EH (cell line): ENCODE results near the gene DLX5.
A peak's percentile ranks its signal among the peaks of the same experiment; 100 is the strongest.

Source experiments
- DNase-seq: peaks from one replicate; pipeline ENCODE4 v3.0.0-alpha.2; 2015; ENCODE audit warnings: low read depth

The DLX5 gene

DNA sequence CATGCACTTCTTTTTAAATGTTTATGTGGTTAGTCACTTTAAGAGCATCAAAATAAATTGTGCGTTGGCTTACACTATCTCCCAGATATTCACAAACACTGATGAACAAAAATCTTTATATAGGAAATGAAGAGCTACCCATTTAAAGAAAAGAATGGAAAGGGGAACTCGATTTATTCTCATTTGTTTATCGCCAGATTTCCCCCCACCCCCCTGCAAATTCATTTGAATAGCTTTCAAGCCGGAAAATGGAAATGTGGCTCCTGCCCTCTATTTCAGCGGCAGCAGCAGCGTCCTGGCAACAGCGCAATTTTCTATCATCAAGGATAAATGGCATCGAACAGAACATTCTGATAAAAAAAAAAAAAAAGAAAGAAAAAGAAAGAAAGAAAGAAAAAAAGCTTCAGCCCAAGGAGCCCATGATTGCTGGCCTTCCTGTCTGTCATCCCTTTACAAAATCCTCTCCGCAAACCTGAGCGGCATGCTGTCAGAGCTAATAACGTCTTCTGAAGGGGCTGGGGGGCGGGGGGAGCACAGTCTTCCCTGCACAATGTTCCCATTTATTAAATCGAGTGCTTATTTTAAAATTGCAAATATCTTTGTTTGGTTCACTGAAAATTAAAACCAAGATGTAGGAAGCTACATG, 33.0 kb downstream of the DLX5 start:
- no peak for DNase-seq

DNA sequence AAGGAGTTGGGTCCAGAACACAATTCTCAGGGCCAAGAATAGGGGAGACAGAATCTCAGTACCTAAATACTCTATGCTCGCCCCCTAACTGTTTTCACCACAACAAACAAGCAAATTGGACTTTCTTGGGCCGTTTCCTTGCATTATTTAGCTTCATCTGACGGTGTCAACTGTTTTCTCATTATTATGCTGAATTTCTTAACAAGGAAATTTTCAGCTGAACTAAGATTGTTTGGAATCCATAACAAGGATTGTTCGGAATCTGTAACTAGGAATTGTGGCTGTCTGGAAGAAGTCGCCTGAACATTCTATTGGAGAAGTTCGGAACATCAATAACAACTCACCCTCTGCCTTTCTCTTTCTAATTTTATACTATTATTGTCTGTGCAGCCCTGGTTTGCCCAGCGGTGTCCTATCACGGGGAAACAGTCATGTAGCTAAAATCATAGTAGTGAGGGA, 34.7 kb downstream of the DLX5 start:
- DNase-seq = no peak

DNA sequence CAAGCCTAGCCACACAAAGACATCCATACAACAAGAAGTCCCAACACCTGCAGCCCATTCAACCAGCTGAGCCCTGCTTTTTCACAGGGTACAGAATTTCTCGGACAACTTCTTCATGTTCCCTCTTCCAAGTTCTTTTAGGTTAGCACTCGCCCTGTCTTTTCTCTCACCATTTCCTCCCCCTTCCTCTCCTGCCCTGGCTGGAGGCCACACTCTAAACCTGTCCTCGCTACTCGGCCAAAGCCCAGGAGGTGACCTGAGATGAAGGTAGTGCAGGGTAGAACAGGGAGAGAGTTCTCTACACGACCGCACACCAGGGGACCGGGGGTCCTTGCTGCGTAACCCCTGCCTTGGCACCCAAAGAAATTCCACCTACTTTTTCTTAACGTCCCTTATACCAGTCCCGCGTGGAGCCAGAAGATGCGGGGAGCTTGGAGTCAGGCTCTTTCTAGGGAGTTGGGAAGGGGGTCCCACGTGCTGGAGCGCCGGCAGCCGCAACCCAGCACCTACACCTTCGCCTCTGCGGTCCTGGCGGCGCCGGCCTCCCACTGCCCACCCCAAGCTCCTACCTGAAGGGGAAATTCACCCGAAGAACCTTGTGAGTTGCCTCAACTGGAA, 35.3 kb downstream of the DLX5 start:
- DNase-seq = no peak

DNA sequence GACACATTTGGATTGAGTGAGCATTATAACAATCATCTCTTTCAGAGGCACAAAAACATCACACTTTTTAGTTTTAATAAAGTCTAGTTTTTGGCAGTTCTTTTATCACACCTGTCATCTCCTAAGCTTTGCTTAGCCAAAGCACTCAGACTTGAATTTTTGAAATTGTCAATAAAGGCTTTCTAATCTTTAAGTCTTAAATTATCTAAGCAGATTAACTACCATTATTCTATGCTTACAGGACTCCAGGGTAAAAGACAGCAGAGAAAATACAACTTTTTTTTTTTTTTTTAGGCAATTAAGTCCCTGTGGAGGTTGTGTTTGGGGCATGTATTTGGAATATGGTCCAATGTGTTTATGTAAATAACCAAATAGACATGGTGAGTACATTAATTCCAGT, 36.9 kb downstream of the DLX5 start:
- no peak for DNase-seq

DNA sequence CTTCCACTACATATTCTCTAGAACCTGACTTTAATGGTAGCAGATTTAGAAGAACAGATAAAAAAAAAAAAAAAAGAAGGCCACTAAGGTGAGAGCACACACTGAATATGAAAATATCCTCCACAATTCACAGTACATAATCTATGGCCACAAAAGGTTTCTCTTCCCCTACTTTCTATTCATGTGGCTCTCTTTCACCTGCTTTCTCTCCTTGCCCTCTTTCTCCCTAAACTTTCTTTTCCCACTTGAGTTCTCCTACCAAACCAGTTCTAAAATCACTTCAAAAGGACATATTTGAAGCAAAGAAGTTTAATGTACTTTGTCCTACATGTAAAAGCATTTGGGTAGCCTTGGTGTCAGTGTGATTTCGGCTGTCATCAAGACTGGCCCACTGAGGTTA, 37.7 kb downstream of the DLX5 start:
- DNase-seq = no peak

DNA sequence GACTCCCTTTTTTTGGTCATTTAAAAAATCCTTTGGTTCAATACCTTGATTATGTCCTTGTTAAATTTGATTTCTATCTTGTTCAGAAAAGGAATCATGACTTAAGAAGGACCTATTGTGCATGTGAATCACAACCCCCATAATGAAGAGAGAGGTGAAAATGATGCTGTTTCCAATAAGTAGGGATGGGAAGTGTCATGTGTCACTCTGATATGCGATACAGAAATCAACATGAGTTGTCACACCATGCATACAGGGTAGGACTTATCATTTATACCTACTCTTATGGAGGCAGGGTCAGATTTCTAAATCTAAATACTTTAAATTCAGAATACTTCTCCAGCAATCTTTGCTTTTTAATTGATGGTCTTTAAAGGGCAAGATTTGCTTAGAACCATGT, 38.6 kb downstream of the DLX5 start:
- DNase-seq = no peak

DNA sequence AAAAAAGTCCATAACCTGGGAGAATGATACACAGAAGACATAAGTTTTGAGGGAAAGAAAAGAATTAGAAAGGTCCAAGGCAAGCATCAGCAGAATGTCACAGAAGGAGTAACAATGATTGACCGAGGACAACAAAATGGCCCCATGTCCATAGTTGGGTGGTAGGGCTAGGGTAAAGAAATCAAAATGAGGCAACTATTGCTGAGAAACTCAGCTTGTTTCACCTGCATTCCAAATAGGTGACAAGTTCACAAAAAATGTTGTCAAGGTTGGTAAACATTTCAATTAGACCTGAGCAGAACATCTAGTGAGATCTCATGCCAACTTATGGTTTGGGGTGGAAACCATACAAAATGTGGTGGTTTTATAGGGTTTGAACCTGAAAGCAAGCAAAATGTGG, 42.0 kb downstream of the DLX5 start:
- DNase-seq = no peak

DNA sequence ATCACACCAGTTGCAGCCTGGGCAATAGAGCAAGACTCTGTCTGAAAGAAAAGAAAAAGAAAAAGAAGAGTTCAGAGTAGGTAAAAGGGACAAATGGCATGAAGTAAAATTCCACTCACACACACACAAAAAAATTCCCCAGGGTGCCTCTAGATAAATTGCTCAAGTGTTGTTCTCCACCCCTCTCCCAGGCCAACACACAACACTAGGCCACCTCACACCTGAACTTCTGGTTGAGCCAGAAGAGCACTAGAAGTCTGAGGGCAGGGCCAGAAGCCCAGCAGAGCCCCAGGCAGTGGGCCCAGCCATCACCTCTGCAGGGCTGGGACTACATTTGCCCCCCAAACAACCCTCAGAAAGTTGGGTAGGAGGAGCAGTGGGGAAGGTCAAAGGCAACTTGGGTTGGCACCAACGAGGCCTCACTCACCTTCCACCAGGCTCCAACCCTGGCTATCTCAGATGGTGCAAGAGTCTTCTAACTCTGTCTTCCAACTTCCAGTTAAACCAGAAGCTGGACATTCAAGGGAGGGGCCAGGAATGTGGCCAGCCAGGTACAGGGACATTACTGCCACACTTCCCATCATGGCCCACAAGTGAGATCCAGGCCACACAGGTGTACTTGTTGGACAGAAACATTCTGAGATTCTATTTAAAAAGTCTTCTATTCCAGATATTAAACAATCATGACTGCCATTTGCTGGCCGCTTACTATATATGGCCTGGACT, 44.9 kb downstream of the DLX5 start:
- no peak for DNase-seq

DNA sequence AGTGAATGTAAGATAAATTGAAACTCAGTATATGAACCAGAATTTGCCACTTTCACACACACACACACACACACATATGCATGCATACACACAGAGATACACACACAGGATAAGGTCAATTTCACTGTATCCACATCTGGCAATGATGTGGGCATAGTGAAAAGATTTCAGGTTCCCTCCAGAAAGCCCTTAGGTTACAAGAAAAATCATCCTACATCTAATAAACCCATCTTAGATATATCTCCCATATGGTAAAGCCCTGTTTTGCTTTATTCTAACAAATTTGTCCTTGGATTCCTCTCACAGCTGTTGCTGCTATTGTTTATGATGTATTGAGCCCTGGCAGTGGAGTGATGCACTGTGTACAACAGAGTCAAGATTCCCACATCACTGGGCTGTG, 47.2 kb downstream of the DLX5 start:
- no peak for DNase-seq

DNA sequence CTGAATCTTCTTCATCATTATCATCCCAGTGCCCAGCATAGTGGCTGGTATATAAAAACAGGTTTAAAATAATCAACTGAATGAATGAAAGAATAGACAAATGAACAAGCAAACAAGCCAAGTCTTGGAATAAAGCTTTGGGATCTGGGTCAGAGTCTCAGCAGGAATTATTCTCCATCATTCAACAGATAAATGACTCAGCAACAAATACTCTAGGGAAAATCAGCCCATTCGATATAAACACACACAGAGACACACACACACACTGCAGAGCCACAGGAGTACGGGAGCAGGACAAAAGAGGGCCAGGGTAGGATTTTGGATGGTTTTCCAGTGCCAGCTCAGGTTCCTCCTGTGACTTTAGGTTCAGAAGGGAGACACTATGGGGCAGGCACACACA, 48.5 kb downstream of the DLX5 start:
- no peak for DNase-seq

DNA sequence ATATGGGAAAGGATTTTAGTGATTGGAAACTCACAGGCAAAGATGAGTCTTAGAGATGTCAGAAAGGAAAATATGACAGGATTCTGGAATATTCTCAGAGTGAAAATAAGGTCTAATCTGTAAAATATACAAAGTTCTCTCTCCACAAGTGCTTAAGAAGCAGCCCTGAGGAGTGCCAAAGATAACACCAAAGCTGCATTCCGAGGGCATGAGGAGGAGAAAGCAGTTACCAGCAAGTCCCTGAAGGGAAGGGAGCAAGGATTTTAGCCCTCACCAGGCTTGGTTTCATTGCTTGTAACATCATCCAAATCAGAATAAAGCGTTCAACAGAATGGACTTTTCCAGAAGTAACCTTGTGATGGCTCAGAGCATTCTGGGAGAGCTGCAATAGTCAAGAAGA, 50.6 kb downstream of the DLX5 start:
- DNase-seq = peak; percentile 49

DNA sequence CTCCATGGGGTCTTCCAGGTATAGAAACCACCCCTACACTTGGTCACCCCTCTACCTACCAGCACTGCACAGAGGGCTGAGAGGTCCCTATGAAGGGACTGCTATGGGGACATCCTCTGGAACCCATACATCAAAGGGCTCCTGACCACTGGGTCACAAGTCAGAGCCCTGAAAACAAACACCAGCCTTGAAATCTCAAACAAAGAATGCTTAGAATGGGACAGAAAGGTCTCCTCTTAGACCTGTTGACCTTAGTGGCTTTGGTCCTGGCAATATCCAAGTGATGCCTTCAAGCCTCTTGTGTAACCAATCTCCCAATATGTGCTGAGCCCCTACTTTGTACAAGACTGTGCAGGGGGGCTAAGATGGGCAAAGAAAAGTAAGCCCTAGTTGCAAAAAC, 53.9 kb downstream of the DLX5 start:
- DNase-seq = no peak
